HG03342 (cell line): ENCODE results near the gene MPPED2.

ENCODE experiments used
- ATAC-seq: cut with Tn5 transposase; IDR thresholded peaks from one replicate; pipeline ENCODE4 v1.9.1; 2021; ENCODE audit warnings: mild to moderate bottlenecking, moderate library complexity; ENCODE audit not compliant: unreplicated experiment

Gene MPPED2

DNA sequence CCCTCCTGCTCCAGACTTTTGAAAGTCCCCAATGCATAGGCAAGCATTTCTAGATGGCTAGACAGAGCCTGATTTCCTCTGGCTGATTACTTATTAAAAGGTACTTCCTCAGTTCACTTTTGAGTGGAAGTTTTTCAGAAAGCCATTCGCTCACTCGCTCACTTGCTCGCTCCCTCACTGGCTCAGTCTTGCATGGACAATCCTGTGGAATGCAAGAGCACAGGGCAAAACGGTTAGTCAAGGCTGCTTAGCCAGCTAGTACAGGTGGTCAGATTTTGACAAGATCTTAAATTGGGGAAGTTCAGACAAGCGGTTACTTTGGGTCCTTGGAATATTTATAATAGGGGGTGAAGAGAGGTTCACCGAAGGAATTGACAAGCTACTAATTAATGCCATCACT, 162.3 kb downstream of the MPPED2 start:
- ATAC-seq = no peak

DNA sequence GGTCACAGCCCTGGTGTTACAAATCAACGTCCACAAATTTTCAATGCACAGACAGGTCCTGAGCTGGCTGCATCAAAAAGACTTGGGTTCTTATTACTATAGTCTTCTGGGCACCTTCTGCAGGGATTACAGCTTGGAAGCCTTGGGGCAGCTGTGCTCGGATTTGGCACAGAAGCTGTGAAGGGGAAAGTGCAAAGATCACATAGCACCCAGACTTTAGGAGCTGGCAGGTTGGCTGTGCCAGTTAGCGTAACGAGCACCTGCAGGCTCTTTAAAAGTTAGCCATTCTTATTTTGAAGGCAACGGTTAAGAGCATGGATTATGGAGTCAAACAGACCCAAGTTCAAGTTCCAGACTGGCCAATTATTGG, 162.9 kb downstream of the MPPED2 start:
- ATAC-seq = no peak

DNA sequence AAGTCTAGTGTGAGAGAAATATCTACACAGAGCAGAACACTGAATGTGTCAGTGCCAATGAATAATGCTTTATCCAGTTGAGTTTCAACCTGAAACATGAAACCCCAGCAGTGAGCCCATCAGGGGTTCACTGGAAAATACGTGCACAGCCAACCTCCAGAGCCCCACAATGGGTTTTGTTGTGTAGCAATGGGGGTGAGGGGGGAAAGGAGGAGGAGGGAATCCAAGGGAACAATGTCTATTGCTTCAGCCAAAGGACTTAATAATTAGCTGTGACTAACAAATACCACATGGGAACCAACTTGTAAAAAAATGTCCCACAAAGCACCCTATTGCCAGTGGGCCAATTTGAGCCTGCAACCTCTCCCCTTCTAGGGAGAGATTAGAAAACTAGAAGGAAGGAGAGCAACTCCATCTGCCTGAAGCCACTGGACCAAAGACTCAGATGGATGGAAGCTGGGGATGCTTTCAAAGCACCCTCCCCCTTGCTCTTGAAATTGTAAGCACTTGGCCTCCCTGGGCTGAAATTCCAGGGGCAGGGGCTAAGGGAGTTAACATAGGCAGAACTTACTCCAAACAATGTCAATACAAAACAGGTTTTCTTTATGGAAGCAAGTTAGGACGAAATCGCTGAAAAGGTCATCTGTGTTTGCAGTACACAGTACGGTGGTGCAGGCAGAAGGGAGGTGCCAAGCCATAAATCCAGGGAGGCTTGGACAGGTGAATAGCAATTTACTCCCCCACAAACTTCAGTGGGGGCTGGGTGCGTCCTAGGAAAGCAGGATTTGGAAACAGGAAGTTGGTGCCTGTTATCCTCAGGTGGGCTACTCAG, 163.5 kb downstream of the MPPED2 start:
- ATAC-seq = no peak

DNA sequence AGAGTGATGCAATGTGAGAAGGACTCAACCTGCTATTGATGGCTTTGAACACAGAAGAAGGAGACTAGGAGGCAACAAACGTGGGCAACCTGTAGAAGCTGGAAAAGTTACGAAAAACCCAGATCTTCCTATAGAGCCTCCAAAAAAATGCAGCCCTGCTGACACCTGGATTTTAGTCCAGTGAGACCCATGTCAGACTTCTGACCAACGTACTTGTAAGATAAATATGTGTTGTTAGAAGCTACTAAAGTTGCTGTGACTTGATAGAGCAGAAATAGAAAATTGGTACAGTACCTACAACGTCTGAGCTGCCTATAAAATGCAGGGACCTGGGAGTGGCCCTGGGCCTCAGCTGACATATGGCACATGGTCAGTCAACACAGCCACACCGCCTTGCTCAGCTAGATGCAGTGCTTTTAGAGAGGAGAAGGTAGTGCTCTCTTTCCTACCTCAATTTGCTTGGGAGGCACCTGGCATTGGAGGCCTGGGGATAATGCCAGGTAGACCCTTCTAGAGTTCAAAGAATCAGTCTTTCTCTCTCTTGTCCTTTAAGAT, 165.8 kb downstream of the MPPED2 start:
- ATAC-seq = no peak

DNA sequence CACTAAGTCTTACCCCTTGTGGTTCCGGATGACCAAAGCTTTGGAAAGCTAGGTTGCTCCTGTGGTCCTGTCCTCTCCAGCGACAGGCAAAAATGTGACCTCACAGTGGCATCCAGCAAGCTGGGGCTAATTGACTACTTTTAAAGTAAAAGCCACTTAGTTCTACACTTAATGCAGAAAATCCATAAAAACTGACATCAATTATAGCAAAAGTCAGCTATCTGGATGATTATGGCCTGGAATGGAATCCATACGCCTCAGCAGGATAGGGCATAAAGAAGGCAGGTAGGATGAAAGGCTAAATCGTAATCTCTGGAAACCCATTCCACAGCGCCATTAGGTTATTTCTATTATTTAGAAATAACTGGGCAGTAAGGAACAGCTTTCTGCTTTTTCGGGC, 171.3 kb downstream of the MPPED2 start:
- ATAC-seq = no peak

DNA sequence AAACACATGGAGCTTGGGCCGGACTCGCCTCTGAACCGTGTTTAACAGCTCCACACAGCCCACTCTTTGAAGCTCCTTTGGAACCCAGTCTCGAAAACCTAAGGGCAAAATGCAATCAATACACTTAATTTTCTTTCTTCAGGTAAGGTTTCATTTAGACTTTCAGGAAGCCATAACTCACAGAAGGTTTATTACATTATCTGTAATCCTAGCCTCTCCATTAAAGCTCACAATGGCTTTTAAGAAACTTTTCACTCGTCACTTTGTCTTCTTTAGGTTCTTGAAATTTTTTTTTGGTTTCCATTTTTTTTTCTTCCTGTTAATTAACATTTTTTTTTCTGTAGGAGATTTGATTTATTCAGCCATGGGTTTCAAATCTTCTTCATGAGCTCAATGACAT, 171.9 kb downstream of the MPPED2 start:
- no peak for ATAC-seq

DNA sequence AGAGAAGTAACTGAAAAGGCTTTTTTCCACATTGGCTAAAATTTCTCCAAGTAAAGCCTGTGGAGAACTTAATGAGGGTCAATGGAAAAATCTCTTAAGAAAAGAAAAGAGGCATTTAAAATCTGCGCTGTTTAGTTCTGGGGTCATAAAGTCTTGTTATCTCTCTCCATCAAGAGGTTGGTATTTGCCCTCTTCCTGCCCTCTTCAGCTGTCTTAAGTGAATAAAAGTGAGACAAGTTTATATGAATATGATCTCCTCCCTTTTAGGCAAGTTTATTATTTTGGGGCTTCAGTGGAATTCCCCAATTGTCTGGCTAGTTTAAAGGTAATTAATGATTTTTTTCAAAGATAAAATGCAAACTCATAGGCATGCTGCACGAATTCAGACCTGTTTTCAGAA, 173.6 kb downstream of the MPPED2 start:
- no peak for ATAC-seq

DNA sequence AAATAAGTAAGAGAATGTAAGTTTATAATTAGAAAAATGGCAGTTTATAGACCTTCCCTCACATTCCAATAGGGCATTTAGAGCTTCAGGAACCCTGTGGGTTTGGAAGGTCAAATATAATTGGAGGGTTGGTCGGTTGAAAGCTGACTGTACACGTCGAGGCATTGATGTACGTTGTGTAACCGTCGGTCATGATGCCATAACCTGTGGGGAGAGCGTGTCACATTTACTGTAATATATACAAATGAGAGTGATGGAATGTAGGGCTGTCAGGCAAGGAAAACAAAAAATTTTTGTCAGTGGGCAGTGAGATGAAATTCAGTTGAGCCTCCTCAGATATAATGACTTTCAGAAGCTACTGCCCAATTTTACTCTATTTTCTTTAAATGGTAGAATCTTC, 174.8 kb downstream of the MPPED2 start:
- no peak for ATAC-seq

DNA sequence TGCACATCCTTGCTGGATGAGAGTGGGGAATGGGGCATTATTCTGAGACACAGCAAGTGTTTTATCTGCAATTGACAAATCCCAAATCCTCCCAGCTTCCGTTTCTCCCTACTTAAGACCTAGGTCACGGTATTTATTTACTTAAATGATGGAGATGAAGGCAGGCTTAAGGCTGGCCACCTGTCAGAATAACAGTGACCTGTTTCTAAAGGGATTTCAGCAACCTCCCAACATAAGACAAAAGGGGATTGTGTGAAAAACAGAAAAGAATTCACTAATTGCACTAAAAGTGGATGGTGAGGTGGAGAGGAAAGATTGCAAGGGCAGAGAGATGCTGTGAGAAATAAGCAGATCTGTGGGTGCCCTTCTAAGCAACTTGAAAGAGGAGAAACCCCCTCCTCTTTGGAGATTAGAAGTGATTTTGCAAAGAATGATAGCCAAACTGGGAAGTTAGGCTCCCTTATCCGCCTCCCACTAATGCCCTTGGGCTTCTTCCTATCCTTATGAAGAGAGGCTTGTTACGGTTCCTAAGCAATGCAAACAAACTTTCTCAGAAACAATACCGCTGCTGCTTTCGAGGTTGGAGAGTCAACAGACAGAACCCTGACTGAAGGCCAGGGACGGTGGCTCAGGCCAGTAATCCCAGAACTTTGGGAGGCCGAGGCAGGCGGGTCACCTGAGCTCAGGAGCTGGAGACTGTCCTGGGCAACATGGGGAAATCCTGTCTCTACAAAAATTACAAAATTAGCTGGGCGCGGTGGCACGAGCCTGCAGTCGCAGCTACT, 179.0 kb downstream of the MPPED2 start:
- ATAC-seq = no peak

DNA sequence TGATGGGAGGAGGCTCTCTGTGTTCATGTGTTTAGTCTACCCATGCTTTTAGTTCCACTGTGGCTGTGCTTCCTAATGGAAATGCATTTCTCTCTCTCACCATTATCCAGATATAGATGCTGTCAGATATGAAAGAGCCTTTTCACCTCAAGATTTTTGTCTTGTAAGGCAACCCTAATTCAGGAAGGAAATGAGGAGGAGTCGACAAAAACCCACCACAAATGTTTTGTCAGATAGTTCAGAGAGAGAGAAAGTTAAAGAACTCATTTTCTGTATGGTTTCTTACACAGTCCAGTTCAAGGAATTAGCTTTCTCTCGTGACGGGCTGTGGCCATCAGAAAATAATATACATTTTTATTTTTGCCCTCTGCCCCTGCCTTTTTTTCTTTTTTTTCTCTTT, 180.8 kb downstream of the MPPED2 start:
- ATAC-seq = no peak

DNA sequence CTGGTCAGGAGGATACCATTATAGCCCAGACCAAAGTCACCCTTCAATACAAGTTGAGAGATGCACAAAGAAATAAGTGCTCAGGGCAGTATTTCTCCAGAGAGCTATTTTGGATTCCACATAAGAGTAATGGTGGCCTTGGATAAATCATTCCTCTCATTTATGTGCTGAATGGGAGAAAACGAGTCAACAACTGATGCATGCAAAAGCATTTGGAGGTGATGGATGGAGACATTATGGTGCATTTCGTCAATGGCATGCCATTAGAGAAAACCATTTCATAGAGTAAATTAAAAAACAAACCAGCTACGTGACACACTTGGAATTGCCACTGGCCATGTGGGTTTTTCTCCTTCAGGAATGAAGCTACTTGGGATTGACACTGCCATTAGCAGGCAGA, 182.0 kb downstream of the MPPED2 start:
- ATAC-seq = no peak

DNA sequence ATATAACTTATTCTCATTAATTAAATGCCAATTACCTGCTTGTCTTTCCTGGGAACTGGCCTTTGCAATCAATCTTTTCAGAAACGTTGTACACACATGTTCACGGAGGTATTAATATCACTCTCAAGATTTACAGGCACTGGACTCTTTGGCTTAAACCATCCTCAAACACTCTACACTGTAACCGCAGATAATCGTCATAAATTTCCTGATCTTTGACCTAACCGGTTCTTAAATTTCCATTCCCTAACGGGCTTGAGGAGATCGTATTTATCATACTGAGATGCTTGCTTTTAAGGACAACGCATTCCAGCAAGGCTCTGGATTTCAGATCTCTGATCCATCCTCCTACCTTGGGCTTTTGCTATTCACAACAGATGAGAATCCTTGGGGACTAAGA, 190.4 kb downstream of the MPPED2 start:
- ATAC-seq = no peak

DNA sequence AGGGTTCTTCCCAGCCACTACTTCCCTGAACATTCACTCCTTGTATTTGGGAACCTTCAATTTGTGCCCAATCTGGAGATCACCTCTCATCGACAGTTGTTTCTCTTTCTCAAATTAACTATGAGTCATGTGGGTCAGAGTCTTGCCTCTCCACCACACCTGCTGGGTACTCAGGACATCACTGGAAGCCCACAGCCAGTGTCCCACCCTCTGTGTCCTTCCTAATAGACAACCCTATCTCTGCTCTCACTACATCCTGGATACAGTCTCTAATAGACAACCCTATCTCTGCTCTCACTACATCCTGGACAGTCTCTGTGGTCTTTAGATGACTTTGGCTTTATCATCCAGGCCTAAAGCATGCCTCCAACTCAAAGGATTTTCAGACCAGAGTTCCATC, 193.1 kb downstream of the MPPED2 start:
- ATAC-seq = no peak

DNA sequence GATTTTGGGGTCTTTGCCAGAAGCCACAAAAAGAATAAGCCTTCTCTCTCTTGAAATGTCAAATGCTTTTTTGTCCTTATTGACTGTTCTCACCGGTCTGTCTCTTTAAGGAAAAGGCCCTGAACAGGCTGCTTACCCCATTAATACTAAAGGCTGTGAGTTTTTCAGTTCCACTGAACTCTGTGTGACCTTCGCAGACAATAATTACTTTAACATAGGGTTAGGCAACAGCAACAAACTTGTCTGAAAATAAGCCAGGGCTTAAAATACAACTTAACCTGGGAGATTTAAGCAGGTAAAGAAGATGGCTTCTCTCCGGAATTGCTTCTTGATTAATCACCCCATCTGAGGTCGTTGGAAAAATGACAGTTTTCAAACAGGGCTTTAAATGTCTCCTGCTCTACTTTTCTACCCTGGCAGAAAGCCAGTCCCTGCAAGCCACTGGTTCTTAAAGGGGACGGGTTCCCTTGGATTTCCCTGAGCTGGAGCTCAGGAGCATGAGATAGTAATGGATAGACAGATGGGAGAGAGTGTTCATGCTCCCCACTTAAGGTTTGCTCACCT, 193.8 kb downstream of the MPPED2 start:
- no peak for ATAC-seq

DNA sequence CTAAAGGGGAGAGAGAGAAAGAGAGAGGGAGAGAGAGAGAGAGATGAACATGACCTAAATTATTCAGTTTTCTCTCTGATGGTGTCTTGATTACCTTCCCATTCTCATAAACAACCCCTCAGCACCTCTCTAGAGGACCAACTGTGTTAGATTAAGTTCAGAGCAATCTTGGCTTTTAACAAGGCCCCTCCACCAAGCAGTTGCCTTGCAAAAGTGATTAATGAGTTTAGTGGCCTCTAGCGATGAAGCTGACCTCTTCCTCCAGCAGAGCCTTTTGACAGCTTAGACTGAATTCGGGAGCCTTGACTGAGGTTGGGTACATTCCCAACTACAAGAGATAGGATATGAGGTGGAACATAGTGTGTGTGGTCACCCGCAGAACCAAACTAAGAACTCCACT, 197.2 kb downstream of the MPPED2 start:
- no peak for ATAC-seq

DNA sequence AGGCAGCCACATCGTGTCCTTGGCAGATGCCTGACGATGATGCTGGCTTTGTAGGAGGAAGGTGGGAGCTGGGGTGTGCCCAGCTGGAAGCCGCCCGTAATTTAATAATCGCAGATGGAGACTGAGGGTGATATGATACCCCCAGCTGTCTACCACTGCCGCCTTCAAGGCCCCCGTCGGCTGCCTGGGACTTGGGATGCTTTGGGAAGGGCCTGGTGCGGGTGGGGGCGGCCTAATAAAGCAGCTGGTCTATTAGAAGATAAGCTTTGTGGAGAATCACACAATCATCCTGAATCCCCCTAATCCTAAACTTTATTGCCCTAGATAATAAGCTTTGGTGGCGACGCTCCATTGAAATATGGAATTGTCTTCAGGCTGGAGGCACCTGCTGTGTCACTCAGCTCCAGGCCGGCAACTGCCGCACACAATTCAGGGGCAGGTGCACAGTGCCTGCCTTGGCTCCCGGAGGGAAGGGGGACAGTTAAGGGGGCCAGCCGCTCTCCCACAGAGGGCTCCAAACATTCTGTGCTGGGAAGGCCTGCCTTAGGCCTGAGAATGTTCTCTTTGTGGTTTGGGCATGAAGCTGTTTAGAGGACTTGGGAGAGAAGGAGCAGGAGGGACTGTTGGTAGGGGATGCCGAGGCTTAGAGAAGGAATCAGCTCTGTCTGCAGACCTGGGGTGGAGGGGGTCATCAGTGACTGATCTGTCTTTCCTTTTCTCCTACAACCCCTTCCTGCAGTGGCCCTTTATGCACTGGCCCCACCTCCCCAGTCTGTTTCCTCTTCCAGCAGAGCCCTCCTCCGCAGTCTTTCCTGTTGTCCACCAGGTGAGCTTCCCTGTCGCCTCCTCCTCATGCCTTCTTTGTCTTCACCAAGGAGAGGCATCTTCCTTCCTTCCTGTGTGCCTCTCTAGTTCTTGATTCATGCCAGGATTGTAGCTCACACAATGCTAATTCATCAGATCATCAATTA, 198.0 kb downstream of the MPPED2 start:
- no peak for ATAC-seq

DNA sequence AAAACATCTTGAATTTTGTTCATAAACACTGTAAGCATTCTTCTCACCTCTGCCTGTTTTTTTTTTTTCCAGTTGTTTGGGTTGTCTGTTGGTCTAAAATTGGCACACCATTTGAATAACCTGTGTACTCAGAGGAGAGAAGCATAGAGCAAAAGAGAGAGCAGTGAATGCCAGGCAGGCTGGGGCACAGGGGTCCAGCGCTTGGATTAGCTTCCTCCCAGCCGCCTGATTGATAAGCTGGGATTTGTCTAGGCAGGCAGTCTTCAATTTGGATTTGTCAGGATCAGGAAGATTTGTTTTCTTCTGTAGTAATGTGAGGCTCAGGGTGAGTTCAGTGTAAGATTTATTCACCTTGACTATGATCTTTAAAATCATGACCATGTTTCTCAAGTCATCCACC, 204.3 kb downstream of the MPPED2 start:
- ATAC-seq = no peak

DNA sequence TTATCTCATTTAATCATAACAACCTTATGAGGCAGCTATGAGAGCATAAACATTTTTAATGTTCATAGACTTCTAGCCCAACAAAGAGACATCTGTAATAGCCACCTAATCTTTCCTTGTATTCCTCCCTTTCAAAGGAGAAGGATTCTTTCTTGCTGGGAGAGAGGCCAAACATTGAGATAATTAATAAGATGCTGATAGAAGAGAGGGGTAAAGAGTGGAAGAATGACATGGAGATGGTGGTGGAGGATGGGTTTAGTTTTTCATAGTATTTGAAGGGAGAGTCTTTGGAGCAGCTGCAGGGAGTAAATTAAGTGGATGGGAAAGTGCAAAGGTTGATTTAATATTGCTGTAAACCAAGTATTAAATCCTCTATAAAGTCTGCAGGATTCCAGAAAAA, 205.3 kb downstream of the MPPED2 start:
- ATAC-seq = no peak

DNA sequence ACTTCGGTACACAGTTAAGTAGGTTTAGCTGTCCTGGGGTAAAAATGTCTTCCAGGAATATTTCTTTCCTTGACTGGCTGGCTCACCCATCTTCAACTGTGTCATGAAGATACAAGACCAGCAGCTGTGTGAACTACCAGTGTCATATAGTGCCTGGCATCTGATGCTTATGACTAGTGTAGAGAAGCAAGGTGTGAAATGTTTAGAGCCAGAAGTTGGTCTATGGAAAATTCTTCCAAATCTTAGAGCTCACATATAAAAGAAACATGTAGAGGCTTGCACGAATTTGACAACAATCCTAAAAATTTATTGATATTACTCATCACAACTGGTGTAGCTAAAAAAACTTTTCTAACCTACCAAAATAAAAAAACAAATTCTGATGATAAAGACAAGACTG, 208.8 kb downstream of the MPPED2 start:
- no peak for ATAC-seq

DNA sequence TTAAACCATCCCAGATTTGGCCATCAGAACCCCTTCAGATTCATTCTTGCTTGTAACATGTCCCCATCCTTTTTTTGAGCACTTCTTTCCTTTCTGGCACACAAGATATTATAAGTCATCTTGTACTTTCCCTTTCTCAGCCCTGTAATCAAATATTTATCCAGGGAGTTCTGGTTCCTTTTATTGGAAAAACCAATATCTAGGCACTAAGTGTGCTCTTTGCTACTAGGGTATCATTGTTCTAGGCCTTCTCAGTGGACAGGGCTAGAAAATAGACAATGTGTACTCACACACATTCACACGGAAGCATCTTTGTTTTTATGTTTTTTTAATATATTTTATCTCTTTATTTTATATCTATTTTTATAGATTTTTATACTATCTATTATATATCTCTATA, 216.0 kb downstream of the MPPED2 start:
- no peak for ATAC-seq

DNA sequence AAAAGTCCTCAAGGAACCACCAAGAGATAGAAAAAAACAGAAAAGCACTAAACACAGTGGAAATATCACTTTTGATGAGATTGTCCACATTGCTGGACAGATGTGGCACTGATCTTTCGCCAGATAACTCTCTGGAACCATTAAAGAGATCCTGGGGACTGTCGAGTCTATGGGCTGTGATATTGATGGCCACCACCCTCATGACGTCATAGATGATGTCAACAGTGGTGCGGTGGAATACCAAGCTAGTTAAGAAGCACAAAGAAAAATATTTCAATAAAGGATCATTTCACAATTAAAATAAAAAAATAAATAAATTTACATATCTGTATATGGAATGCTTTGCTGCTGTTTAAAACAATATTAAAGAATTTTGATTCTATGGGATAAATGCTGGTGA, 217.8 kb downstream of the MPPED2 start:
- ATAC-seq = no peak
